Peyer's patch (tissue), 4 donors: ENCODE data around the gene MED10.

ENCODE experiments used
- CTCF ChIP-seq, 6 experiments: fragments of 450-650 bp in 4 of 6; fragments of 200-600 bp in 2 of 6; sonication (generic) in 1 of 6; IDR thresholded peaks; one replicate each; pipeline ENCODE4 v1.5.1; 2017 to 2019; ENCODE audit warnings: antibody characterized with exemption in 6 of 6, mild to moderate bottlenecking in 3 of 6, moderate library complexity in 1 of 6
- POLR2A ChIP-seq, 2 donors: fragments of 450-650 bp; IDR thresholded peaks; one replicate each; pipeline ENCODE4 v1.5.1; 2017; ENCODE audit warnings: antibody characterized with exemption in 2 of 2, mild to moderate bottlenecking in 2 of 2, moderate library complexity in 2 of 2

- TF ChIP-seq POLR2A (IDR thresholded peaks at IDR 0.05) (no peak), CTCF (IDR thresholded peaks at IDR 0.05) (no peak)
Observed at GRCh38 chr5:6404129-6404528, 25.8 kb upstream of the MED10 start.
